Limb (tissue), 2 donors: ENCODE results near the gene MYO1E.
"Not testable (repeated sequence)": the region's sequence is repeated elsewhere in the genome, so short reads cannot be mapped to it uniquely, and the experiment has no call there.

Experiments
- DNase-seq, 2 donors: peaks; one replicate each; pipeline ENCODE4 v3.0.0-alpha.2; 2016; ENCODE audit errors: extremely low spot score in 2 of 2

The MYO1E gene

GRCh38 chr15:59387196-59387878, 14.7 kb upstream of the MYO1E start:
- not testable (repeated sequence) for DNase-seq

DNA sequence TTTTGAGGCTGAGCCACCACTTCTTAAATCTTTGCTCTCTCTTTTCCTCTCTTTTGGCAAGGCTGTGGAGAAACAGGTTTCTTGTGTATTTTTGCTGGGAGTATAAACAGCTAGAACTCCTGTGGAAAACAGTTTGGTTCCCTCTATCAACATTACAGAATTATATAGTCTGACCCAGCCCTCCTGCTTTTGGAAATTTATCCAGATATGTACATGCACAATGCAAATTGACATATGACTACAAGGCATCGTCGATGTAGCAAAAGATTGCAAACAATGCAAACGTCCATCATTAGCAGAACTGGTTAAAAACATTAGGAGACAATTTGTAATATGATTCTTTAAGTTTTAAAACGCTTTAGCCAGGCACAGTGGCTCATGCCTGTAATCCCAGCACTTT, 12.5 kb upstream of the MYO1E start:
- DNase-seq: no peak

DNA sequence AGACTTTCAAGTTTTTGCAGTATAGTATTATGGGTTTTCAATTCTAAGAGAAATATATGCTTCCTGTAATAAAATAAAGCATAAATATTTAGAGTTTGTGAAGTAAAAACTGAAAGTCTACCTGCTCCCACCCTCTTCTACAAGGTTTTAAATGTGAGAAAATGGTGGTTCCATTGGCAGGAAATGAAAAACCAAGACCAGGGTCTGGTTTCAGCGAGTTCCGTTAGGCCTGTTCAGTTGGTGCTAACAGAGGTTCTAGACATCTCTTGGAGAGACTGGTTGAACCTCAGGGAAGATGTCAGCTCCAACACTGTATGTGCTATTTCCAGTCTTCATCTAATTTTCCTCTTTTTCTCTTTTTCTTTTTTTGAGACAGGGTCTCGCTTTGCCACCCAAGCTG, 11.8 kb upstream of the MYO1E start:
- DNase-seq: no peak

- no peak for DNase-seq
Measured at GRCh38 chr15:59380902-59381610, 8.4 kb upstream of the MYO1E start.

DNA sequence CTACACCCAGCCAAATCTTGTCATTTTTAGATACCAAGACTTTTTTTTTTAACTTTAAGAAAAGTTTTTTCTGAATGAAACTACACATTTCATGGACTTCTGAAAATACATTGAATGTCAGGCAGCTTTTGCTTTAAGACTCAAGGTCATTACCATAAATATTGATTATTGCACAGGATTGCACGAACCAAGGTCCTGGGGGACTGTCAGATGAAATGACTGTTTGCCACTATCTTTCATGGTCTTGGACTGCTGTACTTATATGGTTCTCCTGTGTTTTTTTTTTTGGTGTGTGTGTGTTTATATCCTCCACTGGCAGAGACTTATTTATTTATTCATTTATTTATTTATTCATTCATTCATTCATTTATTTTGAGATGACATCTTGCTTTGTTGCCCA, 6.9 kb upstream of the MYO1E start:
- no peak for DNase-seq

DNA sequence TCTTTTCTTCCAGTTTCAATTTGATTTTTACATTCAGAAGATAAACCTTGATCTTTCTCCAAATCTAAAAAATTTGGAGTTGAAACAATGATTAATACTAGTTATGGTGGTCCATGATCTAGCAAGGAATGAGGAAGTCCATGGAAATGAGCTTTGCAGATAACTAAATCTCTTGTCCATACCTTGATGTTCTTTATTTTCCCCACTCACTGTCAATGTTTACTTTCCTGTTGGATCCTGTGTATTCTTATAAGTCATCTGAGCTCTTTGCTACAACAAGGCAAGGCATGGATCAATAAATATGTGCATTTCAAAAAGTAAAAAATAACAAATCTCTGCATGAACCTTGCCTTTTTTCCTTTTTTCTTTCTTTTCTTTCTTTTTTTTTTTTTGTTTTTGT, 6.2 kb upstream of the MYO1E start:
- no peak for DNase-seq

- DNase-seq: no peak
Measured at GRCh38 chr15:59377924-59378323, 5.3 kb upstream of the MYO1E start.

- DNase-seq: no peak
Measured at GRCh38 chr15:59376733-59377132, 4.1 kb upstream of the MYO1E start.

GRCh38 chr15:59373215-59373614, 544 bp upstream of the MYO1E start:
- no peak for DNase-seq

DNA sequence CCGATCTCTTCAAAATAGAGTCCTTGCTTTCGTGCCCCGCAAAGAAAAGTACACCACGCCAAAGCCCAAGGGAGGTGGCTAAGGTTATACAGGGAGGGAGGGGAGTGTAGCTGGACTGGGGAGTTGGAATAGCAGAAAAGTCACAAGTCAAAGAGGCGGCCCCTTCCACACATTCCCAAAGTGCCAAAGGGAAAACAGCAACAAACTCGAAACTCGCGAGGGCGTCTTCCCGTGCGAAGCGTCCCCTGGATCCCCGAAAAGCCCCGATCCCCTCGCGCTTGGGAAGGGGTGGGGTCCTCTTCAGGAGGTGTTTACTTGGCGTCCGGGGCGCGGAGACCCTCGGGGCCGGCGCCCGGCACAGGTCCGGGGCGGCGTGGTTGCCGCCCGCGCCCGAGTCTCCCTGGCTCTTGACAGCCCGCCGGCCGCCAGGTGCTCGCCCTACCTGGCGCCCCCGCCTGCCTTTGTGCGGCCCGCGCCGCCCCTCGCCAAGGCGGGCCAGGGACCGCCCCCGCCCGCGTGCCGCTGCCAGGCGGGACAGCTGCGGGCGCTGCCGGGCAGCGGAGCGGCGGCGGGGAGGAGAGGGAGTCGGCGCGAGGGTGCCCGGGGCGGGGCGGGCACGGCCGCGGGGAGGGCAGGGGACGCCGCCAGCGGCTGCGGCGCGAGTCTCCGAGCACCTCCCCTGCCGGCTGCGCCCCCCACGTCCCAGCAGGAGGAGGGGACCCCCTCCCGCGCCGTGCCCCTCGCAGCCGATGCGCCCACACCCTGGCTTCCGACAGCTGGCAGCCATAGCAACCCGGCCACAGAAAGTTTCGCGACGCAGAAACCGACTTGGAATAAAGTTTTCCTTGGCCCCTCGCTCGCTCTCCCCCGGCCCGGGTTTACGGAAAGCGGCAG, 966 bp downstream of the MYO1E start:
- no peak for DNase-seq

DNA sequence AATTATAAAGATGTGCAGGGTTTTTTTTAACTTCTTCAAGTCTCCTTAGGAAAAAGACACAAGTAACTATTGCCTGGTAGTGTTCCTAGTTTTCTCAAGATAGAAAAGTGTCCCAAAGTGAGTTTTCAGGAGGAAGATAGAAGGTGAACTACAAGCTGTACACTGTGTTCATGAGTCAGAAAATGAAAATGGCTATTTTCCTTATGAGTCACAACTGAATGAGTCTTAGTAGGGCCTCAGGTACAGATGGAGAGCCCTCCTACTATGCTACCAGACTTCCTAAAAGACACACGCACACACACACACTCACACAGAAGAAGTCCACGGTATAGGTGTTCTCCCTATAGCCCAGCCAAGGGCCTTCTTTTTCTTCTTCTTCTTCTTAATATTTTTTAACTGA, 3.1 kb downstream of the MYO1E start:
- DNase-seq: no peak

DNA sequence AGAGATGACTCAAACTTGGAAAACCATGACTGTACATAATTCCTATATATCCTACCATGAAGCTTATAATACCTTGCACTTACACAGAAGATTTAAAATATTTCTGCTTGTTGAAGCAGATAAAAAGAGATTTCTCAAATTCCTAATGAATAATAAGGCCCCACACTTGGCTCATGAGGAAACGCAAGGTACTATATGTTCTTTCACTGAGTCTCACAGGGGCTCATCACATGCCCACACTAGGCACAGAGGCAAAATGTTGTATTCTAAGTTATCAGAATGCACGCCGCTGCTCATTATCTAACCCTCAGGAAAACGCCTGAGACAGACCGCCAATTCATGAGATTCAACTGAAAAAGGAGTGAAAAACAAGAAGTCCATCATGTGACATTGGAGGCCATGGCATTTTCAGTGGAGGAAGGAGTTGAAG, 5.6 kb downstream of the MYO1E start:
- no peak for DNase-seq

GRCh38 chr15:59366333-59367021, 6.2 kb downstream of the MYO1E start:
- DNase-seq: no peak

- DNase-seq: no peak
Measured at GRCh38 chr15:59364248-59364647, 8.4 kb downstream of the MYO1E start.

DNA sequence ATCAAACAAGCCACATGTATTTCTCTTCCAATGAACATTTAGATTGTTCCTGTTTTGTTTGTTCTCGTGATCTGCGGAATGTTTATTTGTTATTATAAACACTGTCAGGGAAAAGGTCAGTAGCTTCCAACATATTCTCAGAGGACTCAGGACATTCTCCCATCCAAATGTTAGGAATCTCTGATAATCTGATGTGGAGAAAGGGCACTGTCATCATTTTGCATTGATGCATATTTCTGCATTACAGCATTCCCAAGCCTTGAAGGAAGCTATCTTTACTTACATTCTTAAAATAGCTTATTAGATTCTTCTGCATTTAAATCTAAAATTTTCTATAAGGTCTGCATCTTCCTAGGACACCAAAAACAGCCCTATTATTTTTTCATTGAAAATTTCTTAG, 10.3 kb downstream of the MYO1E start:
- no peak for DNase-seq

- no peak for DNase-seq
Measured at GRCh38 chr15:59360896-59361295, 11.8 kb downstream of the MYO1E start.

GRCh38 chr15:59360305-59360704, 12.4 kb downstream of the MYO1E start:
- DNase-seq: no peak

DNA sequence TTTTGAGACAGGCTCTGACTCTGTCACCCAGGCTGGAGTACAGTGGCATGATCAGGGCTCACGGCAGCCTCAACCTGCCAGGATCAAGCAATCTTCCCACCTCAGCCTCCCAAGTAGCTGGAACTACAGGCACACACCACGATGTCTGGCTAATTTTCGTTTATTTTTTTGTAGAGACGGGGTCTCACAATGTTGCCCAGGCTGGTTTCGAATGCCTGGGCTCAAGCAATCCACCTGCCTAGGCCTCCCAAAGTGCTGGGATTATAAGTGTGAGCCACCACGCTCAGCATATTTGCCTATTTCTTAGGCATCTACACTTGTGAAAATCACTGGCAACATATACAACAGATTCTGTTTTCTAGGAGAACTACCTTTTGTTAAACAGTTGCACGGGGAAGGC, 16.9 kb downstream of the MYO1E start:
- DNase-seq: no peak

GRCh38 chr15:59354417-59355031, 18.1 kb downstream of the MYO1E start:
- DNase-seq: no peak

DNA sequence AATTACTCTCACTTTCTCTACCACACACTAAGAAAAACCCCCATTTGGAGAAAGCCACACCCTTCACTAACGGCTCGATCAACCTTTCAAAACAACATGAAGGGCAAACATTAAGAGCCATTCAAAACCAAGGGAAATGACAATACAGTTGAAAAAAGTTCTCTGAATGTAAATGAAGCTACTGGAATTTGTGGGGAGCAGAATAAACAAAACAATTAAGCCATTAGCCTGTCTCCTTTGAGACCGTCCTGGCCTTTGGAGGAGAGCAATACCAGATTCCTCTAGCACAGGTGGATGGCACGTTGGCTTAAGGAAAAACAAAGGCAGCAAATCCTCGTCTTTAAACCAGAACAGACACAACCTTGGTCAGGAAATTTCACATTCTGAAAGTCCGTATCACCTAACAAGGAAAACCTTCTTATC, 18.7 kb downstream of the MYO1E start:
- no peak for DNase-seq

GRCh38 chr15:59352683-59353082, 20.0 kb downstream of the MYO1E start:
- DNase-seq: no peak
